Measurements from ENCODE around the gene IL11. TPM values are rescaled to one million over a fixed set of nuclear protein-coding genes. Genes with fewer than 3 reads are reported as not detected.

Gene IL11
- total and polyA plus RNA-seq, 4 donors, result 0.26 to 0.74 (median 0.41) TPM; not detected in 1

DNA sequence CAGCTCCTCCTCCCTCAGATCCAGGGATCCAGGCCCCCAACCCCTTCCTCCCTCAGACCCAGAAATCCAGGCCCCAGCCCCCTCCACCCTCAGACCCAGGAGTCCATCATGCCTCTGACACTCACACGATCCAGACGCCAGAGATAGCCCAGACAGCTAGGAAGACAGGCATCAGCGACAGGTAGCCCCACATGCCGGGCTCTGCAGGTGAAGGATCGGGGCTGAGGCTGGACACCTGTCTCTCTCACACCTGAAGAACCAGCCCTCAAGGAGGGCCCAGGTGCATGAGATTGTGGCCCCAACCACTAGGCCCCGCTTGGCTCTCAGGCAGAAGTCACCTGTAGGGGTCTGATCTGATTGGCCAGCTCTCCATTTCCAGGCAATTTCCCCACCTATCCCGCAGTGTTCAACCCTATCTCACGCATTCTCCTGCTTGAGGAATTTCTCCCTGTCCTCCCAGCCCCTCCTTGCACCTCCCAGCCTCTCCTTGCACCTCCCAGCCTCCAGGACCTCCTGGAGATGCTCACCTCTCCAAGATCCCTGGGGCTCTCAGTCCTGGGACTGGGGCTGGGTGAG is 49.3 kb downstream of the IL11 start:
- ATAC-seq (ENCODE audit: insufficient read depth, low FRiP score), result no peak
- 83 to 91% methylated on average over 8 of the region's 8 CpGs for WGBS, 2 donors
- H3K4me3 ChIP-seq, result no peak overlapping the region

DNA sequence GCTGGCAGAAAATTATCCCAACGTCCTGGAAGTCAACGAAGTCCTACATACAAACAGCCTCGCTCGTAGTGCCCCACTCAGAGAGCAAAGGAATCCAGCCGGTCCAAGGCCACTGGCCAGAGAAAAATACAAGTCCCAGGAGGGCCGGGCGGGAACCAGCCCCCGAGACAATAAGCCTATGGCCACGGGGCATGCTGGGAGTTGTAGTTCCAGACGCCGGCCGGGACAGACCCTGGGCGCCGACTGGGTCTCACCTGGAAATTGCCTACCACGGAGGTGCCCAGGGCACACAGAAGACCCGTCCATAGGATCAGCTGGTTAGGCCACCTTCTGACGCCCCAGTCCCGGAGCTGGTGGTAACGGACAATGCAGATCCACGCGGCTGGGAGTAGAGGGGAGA is 50.5 kb downstream of the IL11 start:
- H3K27me3 ChIP-seq (ENCODE audit: control insufficient read depth in 3 of 3, insufficient read depth in 3 of 3, low read length in 2 of 3), result no peaks in the 10 kb centered on the region
- ATAC-seq (ENCODE audit: insufficient read depth, low FRiP score) (no peak), DNase-seq (peak; percentile 44 to 73 (median 55))
- H3K4me3 ChIP-seq, result no peak overlapping the region
- no peak overlapping the region for H3K9ac ChIP-seq (ENCODE audit: insufficient read depth in 1 of 2, low read length in 2 of 2)
- no peak overlapping the region for H3K27ac ChIP-seq (ENCODE audit: low read depth in 1 of 2, low read length in 1 of 2)
- H3K9me3 ChIP-seq (ENCODE audit: control insufficient read depth in 4 of 4, insufficient read depth in 3 of 4, low read length in 3 of 4), result peaks cover 0 to 2% (median 0%) of the 10 kb centered on the region in 4 donors
- TF ChIP-seq, protein P1, sequence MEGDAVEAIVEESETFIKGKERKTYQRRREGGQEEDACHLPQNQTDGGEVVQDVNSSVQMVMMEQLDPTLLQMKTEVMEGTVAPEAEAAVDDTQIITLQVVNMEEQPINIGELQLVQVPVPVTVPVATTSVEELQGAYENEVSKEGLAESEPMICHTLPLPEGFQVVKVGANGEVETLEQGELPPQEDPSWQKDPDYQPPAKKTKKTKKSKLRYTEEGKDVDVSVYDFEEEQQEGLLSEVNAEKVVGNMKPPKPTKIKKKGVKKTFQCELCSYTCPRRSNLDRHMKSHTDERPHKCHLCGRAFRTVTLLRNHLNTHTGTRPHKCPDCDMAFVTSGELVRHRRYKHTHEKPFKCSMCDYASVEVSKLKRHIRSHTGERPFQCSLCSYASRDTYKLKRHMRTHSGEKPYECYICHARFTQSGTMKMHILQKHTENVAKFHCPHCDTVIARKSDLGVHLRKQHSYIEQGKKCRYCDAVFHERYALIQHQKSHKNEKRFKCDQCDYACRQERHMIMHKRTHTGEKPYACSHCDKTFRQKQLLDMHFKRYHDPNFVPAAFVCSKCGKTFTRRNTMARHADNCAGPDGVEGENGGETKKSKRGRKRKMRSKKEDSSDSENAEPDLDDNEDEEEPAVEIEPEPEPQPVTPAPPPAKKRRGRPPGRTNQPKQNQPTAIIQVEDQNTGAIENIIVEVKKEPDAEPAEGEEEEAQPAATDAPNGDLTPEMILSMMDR (IDR thresholded peaks at IDR 0.05; ENCODE audit: control extremely low read depth, extremely low read depth), result no peak
- 25 to 69% methylated on average over 21 of the region's 21 CpGs for WGBS, 2 donors
- peaks cover 0 to 6% (median 0%) of the 10 kb centered on the region in 4 donors for H3K36me3 ChIP-seq (ENCODE audit: control insufficient read depth in 4 of 4, insufficient read depth in 4 of 4, low read length in 4 of 4)
- H3K4me1 ChIP-seq (ENCODE audit: control insufficient read depth in 5 of 5, insufficient read depth in 5 of 5, low read length in 5 of 5), result no peaks in the 10 kb centered on the region

More for the DNA sequence above, 49.3 kb downstream of the IL11 start:
- TF ChIP-seq, protein P1 (IDR thresholded peaks at IDR 0.05; ENCODE audit: control extremely low read depth, extremely low read depth), result no peak
- no peak overlapping the region for H3K27ac ChIP-seq (ENCODE audit: low read depth in 1 of 2, low read length in 1 of 2)
- H3K9me3 ChIP-seq (ENCODE audit: control insufficient read depth in 4 of 4, insufficient read depth in 3 of 4, low read length in 3 of 4), result peaks cover 0 to 2% (median 0%) of the 10 kb centered on the region in 4 donors
- peaks cover 0 to 6% (median 0%) of the 10 kb centered on the region in 4 donors for H3K36me3 ChIP-seq (ENCODE audit: control insufficient read depth in 4 of 4, insufficient read depth in 4 of 4, low read length in 4 of 4)
- H3K4me1 ChIP-seq (ENCODE audit: control insufficient read depth in 5 of 5, insufficient read depth in 5 of 5, low read length in 5 of 5), result no peaks in the 10 kb centered on the region
- DNase-seq, result no peak
- no peak overlapping the region for H3K9ac ChIP-seq (ENCODE audit: insufficient read depth in 1 of 2, low read length in 2 of 2)
- no peaks in the 10 kb centered on the region for H3K27me3 ChIP-seq (ENCODE audit: control insufficient read depth in 3 of 3, insufficient read depth in 3 of 3, low read length in 2 of 3)

DNA sequence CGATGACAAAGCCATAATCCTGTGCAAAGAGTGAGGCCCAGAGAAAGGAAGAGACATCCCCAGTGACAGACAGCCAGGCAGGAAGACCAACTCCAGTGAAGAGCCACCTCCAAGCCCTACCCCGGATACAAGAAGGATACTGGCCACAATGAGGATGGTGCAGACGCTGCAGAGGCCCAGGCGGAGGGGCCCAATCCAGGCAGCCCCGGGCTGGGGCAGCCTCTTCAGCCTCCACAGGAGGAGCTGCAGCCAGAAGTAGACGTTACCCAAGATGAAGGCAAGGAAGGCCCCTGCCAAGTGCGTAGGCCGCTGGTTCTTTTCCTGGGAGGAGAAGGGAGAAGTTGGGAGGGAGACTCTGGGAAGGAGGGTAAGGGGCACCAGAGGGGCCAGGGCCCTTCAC is 53.6 kb downstream of the IL11 start:
- H3K9ac ChIP-seq (ENCODE audit: insufficient read depth in 1 of 2, low read length in 2 of 2), result no peak overlapping the region
- ATAC-seq (ENCODE audit: insufficient read depth, low FRiP score) (no peak), DNase-seq (no peak)
- 85% methylated on average over 8 of the region's 8 CpGs for WGBS, 2 donors
- H3K4me3 ChIP-seq, result no peak overlapping the region
- H3K36me3 ChIP-seq (ENCODE audit: control insufficient read depth in 4 of 4, insufficient read depth in 4 of 4, low read length in 4 of 4), result peaks cover 0 to 6% (median 0%) of the 10 kb centered on the region in 4 donors
- no peak overlapping the region for H3K27ac ChIP-seq (ENCODE audit: low read depth in 1 of 2, low read length in 1 of 2)
- peaks cover 0 to 2% (median 0%) of the 10 kb centered on the region in 4 donors for H3K9me3 ChIP-seq (ENCODE audit: control insufficient read depth in 4 of 4, insufficient read depth in 3 of 4, low read length in 3 of 4)
- no peaks in the 10 kb centered on the region for H3K27me3 ChIP-seq (ENCODE audit: control insufficient read depth in 3 of 3, insufficient read depth in 3 of 3, low read length in 2 of 3)
- TF ChIP-seq, protein P1 (IDR thresholded peaks at IDR 0.05; ENCODE audit: control extremely low read depth, extremely low read depth), result no peak
- no peaks in the 10 kb centered on the region for H3K4me1 ChIP-seq (ENCODE audit: control insufficient read depth in 5 of 5, insufficient read depth in 5 of 5, low read length in 5 of 5)
